GM12878 (cell line): Measurements from ENCODE around the gene ARHGAP40. TPM values are rescaled to one million over a fixed set of nuclear protein-coding genes. Genes with fewer than 3 reads are reported as not detected.

Experiments
- ATAC-seq: fragments of 200-7000 bp; cut with Tn5 transposase; 3 replicates; pipeline ENCODE4 v1.9.1; 2020; ENCODE audit warnings: mild to moderate bottlenecking, moderate library complexity
- BruUV-seq: library from RNA; stranded (reverse); fragments of 400-500 nt; replicated peaks from 2 replicates; lab custom pipeline; 2021; lab: Mats Ljungman, UMichigan
- CTCF ChIA-PET: fragments of 300-600 bp; sonication (Branson Sonifier 250); formaldehyde crosslinking; extraction: SDS; loops from one replicate; lab custom pipeline; 2021; ENCODE audit warnings: inconsistent platforms; lab: Yijun Ruan, JAX
- POLR2A ChIA-PET: fragments of 350-600 bp; formaldehyde crosslinking; extraction: SDS; loops from one replicate; lab custom pipeline; 2021; ENCODE audit warnings: inconsistent platforms; lab: Charles Lee
- RAD21 ChIA-PET: fragments of 300-600 bp; sonication (Branson Sonifier 250); formaldehyde crosslinking; loops from one replicate; lab custom pipeline; 2023; ENCODE audit warnings: antibody characterized with exemption; ENCODE audit not compliant: unreplicated experiment; lab: Charles Lee
- SMC1A ChIA-PET: fragments of 300-600 bp; sonication (Branson Sonifier 250); formaldehyde crosslinking; loops from one replicate; lab custom pipeline; 2023; ENCODE audit not compliant: unreplicated experiment, uncharacterized antibody; lab: Charles Lee
- DNase-seq: peaks from one replicate; pipeline ENCODE4 v3.0.0-alpha.2; 2011; ENCODE audit warnings: low read depth, low spot score
- FAIRE-seq: peaks from 3 replicates; lab custom pipeline; 2011; peaks lifted over from hg19 to GRCh38; lab: Jason Lieb, UNC
- H2AFZ ChIP-seq: 2 replicates; pipeline ENCODE4 v1.6.0; 2011; ENCODE audit warnings: low read depth, low read length, control low read depth; ENCODE audit not compliant: control insufficient read depth
- H3K27ac ChIP-seq: 2 replicates; pipeline ENCODE4 v1.5.1; 2011; ENCODE audit warnings: control low read depth; ENCODE audit not compliant: control insufficient read depth, insufficient read depth
- H3K27me3 ChIP-seq, 2 experiments: replicated peaks in 1 of 2; 2 replicates each; pipeline versions ENCODE4 v1.6.0 to v1.6.1; 2011; ENCODE audit warnings: low read length in 1 of 2; ENCODE audit not compliant: control insufficient read depth in 2 of 2, insufficient read depth in 2 of 2
- H3K36me3 ChIP-seq, 2 experiments: 2 replicates each; pipeline ENCODE4 v1.5.1; 2011; ENCODE audit warnings: low read length in 1 of 2; ENCODE audit not compliant: control insufficient read depth in 2 of 2, insufficient read depth in 2 of 2
- H3K4me1 ChIP-seq: 2 replicates; pipeline ENCODE4 v1.6.1; 2011; ENCODE audit warnings: mild to moderate bottlenecking, low read length, moderate library complexity, mixed read lengths; ENCODE audit not compliant: control insufficient read depth, insufficient read depth
- H3K4me2 ChIP-seq: 2 replicates; pipeline ENCODE4 v1.6.0; 2011; ENCODE audit warnings: control low read depth; ENCODE audit not compliant: control insufficient read depth, insufficient read depth
- H3K4me3 ChIP-seq: fragments of 200-600 bp; sonication (generic); 2 replicates; pipeline ENCODE4 v1.5.1; 2016
- H3K79me2 ChIP-seq: 2 replicates; pipeline ENCODE4 v1.6.0; 2011; ENCODE audit warnings: low read length; ENCODE audit not compliant: control insufficient read depth, insufficient read depth
- H3K9ac ChIP-seq: 2 replicates; pipeline ENCODE4 v1.8.0; 2011; ENCODE audit warnings: low read length, control low read depth, mixed read lengths; ENCODE audit not compliant: control insufficient read depth, insufficient read depth
- H3K9me3 ChIP-seq: replicated peaks from 3 replicates; pipeline ENCODE4 v1.5.1; 2011; ENCODE audit warnings: mild to moderate bottlenecking, low read length; ENCODE audit not compliant: control insufficient read depth, insufficient read depth
- H4K20me1 ChIP-seq: 2 replicates; pipeline ENCODE4 v1.6.0; 2011; ENCODE audit not compliant: control insufficient read depth, insufficient read depth
- BHLHE40 ChIP-seq, 2 experiments: fragments of 450-650 bp in 1 of 2; IDR thresholded peaks; 2 replicates each; pipeline ENCODE4 v1.6.1; 2011 to 2017; ENCODE audit warnings: low read depth in 2 of 2, borderline replicate concordance in 1 of 2, improper control_type of control experiment in 1 of 2, low read length in 1 of 2, mild to moderate bottlenecking in 1 of 2
- BRCA1 ChIP-seq: IDR thresholded peaks from 2 replicates; pipeline ENCODE4 v1.6.1; 2011; ENCODE audit warnings: low read depth, low read length, improper control_type of control experiment
- CEBPZ ChIP-seq: fragments of 150-350 bp; IDR thresholded peaks from 2 replicates; pipeline ENCODE4 v1.6.1; 2016; ENCODE audit warnings: low read depth, low read length
- CREM ChIP-seq: IDR thresholded peaks from 2 replicates; pipeline ENCODE4 v1.6.1; 2014; ENCODE audit warnings: antibody characterized with exemption, low read depth
- KDM1A ChIP-seq: fragments of 200-600 bp; sonication (generic); IDR thresholded peaks from 2 replicates; pipeline ENCODE4 v1.6.1; 2016; ENCODE audit warnings: borderline replicate concordance
- NKRF ChIP-seq: fragments of 450-650 bp; conservative IDR thresholded peaks from 2 replicates; pipeline ENCODE4 v1.6.1; 2017; ENCODE audit warnings: mild to moderate bottlenecking, moderate library complexity
- RB1 ChIP-seq: fragments of 450-650 bp; formaldehyde crosslinking; IDR thresholded peaks from 2 replicates; pipeline ENCODE4 v1.6.1; 2017; ENCODE audit warnings: mild to moderate bottlenecking, borderline replicate concordance
- RELA ChIP-seq: fragments of 450-650 bp; IDR thresholded peaks from 2 replicates; pipeline ENCODE4 v1.8.0; 2014; ENCODE audit warnings: borderline replicate concordance; ENCODE audit not compliant: partially characterized antibody
- RUNX3 ChIP-seq: IDR thresholded peaks from 2 replicates; pipeline ENCODE4 v1.6.1; 2012; ENCODE audit warnings: low read length, inconsistent platforms
- SMC3 ChIP-seq: IDR thresholded peaks from 2 replicates; pipeline ENCODE4 v1.6.1; 2011; ENCODE audit warnings: low read length, improper control_type of control experiment, borderline replicate concordance
- SPI1 ChIP-seq: IDR thresholded peaks from 2 replicates; pipeline ENCODE4 v1.6.1; 2011; ENCODE audit warnings: low read depth, mild to moderate bottlenecking, low read length, moderate library complexity, borderline replicate concordance; ENCODE audit not compliant: insufficient read depth
- SREBF1 ChIP-seq: IDR thresholded peaks from 2 replicates; pipeline ENCODE4 v1.6.1; 2012; ENCODE audit warnings: mild to moderate bottlenecking, low read length
- STAT1 ChIP-seq: fragments of 450-650 bp; conservative IDR thresholded peaks from 2 replicates; pipeline ENCODE4 v1.6.1; 2014; ENCODE audit warnings: antibody characterized with exemption, mild to moderate bottlenecking
- TBL1XR1 ChIP-seq: IDR thresholded peaks from 2 replicates; pipeline ENCODE4 v1.6.1; 2012; ENCODE audit warnings: low read depth, low read length, improper control_type of control experiment
- TCF3 ChIP-seq: IDR thresholded peaks from 2 replicates; pipeline ENCODE4 v1.6.1; 2012; ENCODE audit warnings: low read depth, mild to moderate bottlenecking, low read length, borderline replicate concordance; ENCODE audit not compliant: insufficient read depth
- ZBTB40 ChIP-seq: fragments of 450-650 bp; IDR thresholded peaks from 2 replicates; pipeline ENCODE4 v1.6.1; 2016; ENCODE audit warnings: mild to moderate bottlenecking, moderate library complexity, borderline replicate concordance
- ZZZ3 ChIP-seq: IDR thresholded peaks from 2 replicates; pipeline ENCODE4 v1.6.1; 2011; ENCODE audit warnings: low read depth; ENCODE audit not compliant: control insufficient read depth, insufficient read length
- in situ Hi-C: fragments of 300-500 bp; cut with MboI; formaldehyde crosslinking; loops from 9 replicates; pipeline ENCODE4 v1.14.3; 2018; ENCODE audit warnings: mixed read lengths
- intact Hi-C: fragments of 100-400 bp; cut with micrococcal nuclease; formaldehyde crosslinking; loops from one replicate; pipeline ENCODE4 v1.14.2; 2022; ENCODE audit not compliant: unreplicated experiment
- polyA plus RNA-seq, 11 experiments: library from polyadenylated mRNA; depleted of rRNA in 4 of 11; unstranded in 6 of 11; stranded (reverse) in 5 of 11; fragments of >200 nt; fragmentation: Nextera tagmentation in 4 of 11; fragmentation: Illumina TruSeq in 1 of 11; extraction: Ambion mirVana in 4 of 11; extraction: Trizol in 1 of 11; gene quantifications; 1 replicate in 1 of 11; 2 replicates in 10 of 11; pipeline versions ENCODE4 v1.2.1 to v1.2.3, GENCODE V29; 2011 to 2016; ENCODE audit warnings: inconsistent platforms in 2 of 11, missing spikeins in 2 of 11, low read depth in 1 of 11
- total RNA-seq, 4 experiments: library from RNA; depleted of rRNA in 3 of 4; stranded (reverse); fragments of >200 nt in 3 of 4; fragmentation: Illumina TruSeq in 1 of 4; extraction: Trizol in 1 of 4; gene quantifications; 2 replicates each; pipeline versions ENCODE4 v1.2.1 to v1.2.3, GENCODE V29; 2013 to 2021

The ARHGAP40 gene
- total and polyA plus RNA-seq, 10 of the 15 experiments (the other 5 are each of a cell fraction or from before 2014, with no cell fraction given), result 0.06 to 0.07 TPM; not detected in 8

- intact Hi-C loops, result no loop called here
- SMC1A ChIA-PET, result no interaction called here
- H3K4me2 ChIP-seq, result no peak overlapping the region
- H4K20me1 ChIP-seq, result no peaks in the 10 kb centered on the region
- H3K36me3 ChIP-seq, result no peaks in the 10 kb centered on the region
- no peak for FAIRE-seq
- no peak overlapping the region for H3K4me3 ChIP-seq
- H2AFZ ChIP-seq, result no peak overlapping the region
- no peak overlapping the region for H3K27ac ChIP-seq
- in situ Hi-C loops, result no loop called here
- peaks cover 4% of the 10 kb centered on the region; the same call in 1 of the 2 replicates for H3K4me1 ChIP-seq
- CTCF ChIA-PET, result interaction anchor here (1.5 kb wide), 1 partner anchor 84 kb away, joined by 4 read pairs; no protein-coding TSS in a partner anchor
- no peak for DNase-seq
- BruUV-seq, result no TSS peak
- RAD21 ChIA-PET, result no interaction called here
- no peaks in the 10 kb centered on the region; the same call in 2 of the 3 replicates for H3K9me3 ChIP-seq
- no peak for ATAC-seq
- H3K9ac ChIP-seq, result no peak overlapping the region
- no peaks in the 10 kb centered on the region for H3K79me2 ChIP-seq
- peaks cover 2 to 13% of the 10 kb centered on the region in 2 experiments for H3K27me3 ChIP-seq
- POLR2A ChIA-PET, result no interaction called here
- TF ChIP-seq RELA (no peak), CREM (no peak), RB1 (no peak), SREBF1 (no peak), TBL1XR1 (no peak), ZBTB40 (no peak), TCF3 (no peak), BRCA1 (no peak), ZZZ3 (no peak), BHLHE40 (IDR thresholded peaks at IDR 0.05; ENCODE audit: borderline replicate concordance in 1 of 2, low read depth in 2 of 2, low read length in 1 of 2) (no peak), SMC3 (no peak), NKRF (no peak), SPI1 (no peak), CEBPZ (no peak), RUNX3 (no peak), KDM1A (no peak), STAT1 (no peak)
Observed at GRCh38 chr20:38669688-38670087, 68.1 kb downstream of the ARHGAP40 start.
